NCI-H187 treated with DMSO at 0.1 percent for 48 hours (cell line): Measurements from ENCODE around the gene BCAT1.
"Not testable (repeated sequence)": the region's sequence is repeated elsewhere in the genome, so short reads cannot be mapped to it uniquely, and the experiment has no call there.

Source experiments
- DNase-seq: peaks from one replicate; lab custom pipeline; 2025; lab: John Stamatoyannopoulos, UW

BCAT1 gene

DNA sequence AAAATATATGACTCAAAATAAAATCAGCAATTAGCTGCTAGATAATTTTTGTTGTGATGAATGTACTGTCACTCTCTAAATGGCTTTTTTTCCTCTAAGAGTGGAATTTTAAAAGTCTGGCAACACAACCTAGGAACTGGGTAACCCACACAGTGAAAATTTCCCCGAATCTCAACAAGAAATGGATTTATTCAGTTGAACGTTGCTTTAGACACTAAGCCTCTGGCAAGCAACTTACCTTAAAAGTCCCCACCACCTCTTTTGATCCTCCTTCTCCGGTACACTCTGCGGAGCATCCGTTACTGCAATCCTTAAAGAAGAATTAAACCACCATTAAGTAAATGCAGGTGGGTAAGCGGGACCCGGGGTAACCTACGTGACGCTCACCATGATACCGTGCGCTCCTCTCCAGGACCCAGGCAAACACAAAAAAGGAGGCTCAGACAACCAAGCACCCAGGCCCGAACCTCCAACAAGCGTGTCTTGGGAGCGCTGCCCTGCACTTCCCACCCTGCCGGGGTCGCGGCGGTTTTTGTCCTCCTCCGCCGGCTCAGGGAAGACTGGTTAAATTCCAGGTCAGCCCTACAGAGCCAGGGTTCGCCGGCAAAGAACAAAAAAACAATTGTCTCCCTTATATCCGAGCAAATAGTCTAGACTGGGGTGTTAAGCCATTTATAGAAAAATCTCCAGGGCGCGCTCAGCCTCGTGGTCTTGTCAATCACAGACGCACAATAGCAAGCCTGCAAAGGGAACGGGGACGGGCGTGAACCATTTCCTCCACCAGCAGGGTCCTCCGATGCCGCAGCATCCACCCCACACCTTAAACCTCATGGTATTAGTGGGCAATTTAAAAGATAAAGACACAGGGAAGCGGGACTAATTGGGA, 47.1 kb downstream of the BCAT1 start:
- DNase-seq, result no peak

DNA sequence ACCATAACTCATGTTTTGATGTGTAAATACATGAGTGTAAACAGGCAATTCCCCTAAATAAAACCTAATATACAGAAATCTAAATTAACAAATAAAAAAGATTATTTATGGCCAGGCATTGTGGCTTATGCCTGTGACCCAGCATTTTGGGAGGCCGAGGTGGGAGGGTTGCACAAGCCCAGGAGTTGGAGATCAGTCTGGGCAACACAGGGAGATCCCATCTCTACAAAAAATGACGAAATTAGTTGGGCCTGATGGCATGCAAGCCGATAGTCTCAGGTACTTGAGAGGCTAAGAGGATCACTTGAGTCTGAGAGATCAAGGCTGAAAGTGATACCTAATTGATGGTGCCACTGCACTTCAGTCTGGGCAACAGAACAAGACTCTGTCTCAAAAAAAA, 48.7 kb downstream of the BCAT1 start:
- no peak for DNase-seq

GRCh38 chr12:24899503-24900075, 49.3 kb downstream of the BCAT1 start:
- no peak for DNase-seq

DNA sequence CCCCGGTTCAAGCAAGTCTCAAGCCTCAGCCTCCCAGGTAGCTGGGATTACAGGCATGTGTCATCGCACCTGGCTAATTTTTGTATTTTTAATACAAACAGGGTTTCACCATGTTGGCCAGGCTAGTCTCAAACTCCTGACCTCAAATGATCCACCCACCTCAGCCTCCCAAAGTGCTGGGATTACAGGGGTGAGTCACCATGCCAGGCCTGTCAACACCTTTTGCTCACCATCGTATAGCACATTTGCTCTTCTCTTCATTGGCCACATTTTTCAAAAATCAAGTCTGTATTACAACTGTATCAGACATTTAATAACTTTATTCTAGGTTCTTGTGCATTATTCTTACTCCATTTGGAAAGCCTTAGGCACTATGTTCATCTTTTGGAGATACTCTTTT, 50.3 kb downstream of the BCAT1 start:
- no peak for DNase-seq

DNA sequence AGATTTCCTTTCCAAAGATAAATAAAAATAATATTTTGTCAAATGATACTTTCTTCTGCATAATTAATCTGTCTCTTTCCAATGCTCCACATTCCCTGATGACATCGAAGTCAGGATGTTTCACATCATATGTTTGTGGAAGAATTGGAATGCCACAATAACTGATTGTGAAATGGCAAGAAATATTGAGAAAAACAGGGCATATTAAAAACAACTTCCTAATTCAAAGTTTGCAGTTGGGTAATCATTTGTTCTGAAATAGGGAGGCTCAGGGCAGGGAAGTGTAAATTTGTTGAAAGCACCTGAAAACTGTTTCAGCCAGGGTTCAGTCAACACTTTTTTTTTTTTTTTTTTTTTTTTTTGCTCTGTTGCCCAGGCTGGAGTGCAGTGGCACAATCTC, 50.7 kb downstream of the BCAT1 start:
- DNase-seq, result no peak

GRCh38 chr12:24896171-24896570, 52.7 kb downstream of the BCAT1 start:
- DNase-seq, result no peak

- DNase-seq, result no peak
Measured at GRCh38 chr12:24895612-24896011, 53.3 kb downstream of the BCAT1 start.

GRCh38 chr12:24894879-24895278, 54.0 kb downstream of the BCAT1 start:
- no peak for DNase-seq

- no peak for DNase-seq
Measured at GRCh38 chr12:24890048-24890803, 58.7 kb downstream of the BCAT1 start.

GRCh38 chr12:24889411-24889810, 59.5 kb downstream of the BCAT1 start:
- no peak for DNase-seq

DNA sequence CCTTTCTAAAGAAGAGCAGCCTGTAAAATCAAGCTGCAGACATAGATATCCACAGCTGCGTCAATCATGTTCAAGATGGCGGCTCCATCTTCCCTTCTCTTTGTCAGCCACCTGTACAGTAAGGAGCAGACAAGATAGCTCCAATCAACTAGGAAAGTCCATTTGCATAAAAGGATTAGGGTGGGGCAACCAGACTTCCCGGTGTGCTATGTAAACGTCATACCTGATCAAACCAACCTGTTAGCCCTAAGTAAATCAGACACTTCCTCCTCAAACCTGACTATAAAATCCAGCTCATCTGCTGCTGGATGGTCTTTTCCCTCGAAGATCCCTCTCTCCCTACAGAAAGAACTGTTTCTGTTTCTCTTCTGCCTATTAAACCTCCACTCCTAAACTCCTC, 60.1 kb downstream of the BCAT1 start:
- DNase-seq, result no peak

- no peak for DNase-seq
Measured at GRCh38 chr12:24884911-24885310, 64.0 kb downstream of the BCAT1 start.

DNA sequence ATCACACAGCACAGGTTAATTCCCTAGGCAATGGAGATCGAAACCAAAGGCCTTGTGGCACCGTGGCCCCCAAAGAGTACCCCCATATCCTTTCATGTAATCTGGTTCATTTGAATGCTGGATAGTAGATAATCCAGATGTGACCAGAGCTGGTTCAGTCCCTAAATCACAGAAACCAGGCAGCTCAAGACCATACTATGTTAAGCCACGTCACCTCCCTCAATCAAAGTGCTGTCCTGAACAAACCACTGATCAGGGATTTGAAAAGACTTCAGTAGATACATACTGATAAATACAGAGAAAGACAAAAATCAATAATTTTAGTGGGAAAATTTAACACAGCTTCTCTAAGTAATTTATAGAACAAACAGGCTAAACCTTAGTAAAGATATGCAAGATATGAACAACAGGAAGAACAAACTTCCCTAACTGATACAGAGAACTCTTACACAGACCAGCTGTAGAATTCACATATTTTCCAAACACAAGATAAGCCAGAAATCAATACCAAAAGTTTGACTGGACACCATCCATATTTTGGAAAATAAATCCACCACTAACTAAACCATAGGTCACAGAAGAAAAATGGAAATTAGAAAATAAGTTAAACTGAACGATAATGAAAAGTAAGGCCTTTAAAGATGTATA, 67.1 kb downstream of the BCAT1 start:
- DNase-seq, result no peak

DNA sequence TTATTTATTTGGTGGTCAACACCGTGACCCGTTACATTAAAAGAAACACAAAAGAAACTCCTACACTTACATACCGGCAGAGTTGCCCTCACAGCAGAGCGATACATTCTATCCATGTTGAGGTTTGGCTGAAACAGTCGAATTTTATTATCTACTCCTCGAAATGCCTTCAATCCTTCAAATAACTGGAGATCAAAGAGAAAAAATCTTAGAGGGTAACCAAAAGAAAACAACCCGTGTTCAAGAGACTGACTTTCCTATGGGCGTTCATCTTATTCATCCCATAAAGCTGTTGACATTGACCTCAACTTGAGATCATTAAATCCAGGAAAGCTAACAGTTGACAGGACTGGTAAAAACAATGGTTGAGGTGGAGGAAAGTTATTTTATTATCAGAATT, 67.7 kb downstream of the BCAT1 start:
- no peak for DNase-seq

GRCh38 chr12:24880732-24881131, 68.2 kb downstream of the BCAT1 start:
- DNase-seq, result no peak

GRCh38 chr12:24879644-24880043, 69.3 kb downstream of the BCAT1 start:
- DNase-seq, result no peak

DNA sequence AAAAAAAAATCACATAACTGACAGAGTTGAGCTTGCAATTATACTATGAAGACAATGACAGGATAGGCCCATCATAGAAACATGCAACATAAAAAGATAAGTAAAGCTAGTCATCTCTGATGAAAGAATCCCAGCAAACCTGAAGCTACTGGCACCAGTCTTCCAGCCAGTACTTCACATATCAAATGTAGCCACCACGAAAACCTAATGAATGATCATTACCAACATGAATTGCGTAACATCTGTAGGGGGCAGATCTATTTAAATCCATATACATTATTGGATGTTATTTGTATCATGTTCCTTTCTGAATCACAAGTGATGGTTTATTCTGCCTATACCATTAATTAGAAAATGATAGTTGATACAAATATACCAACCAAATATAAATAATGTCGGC, 73.9 kb downstream of the BCAT1 start:
- DNase-seq, result no peak

GRCh38 chr12:24872211-24872610, 76.7 kb downstream of the BCAT1 start:
- DNase-seq, result no peak

GRCh38 chr12:24866139-24866538, 82.8 kb downstream of the BCAT1 start:
- not testable (repeated sequence) for DNase-seq

- DNase-seq, result no peak
Measured at GRCh38 chr12:24864796-24865125, 84.1 kb downstream of the BCAT1 start.

- DNase-seq, result no peak
Measured at GRCh38 chr12:24861766-24862540, 86.9 kb downstream of the BCAT1 start.

DNA sequence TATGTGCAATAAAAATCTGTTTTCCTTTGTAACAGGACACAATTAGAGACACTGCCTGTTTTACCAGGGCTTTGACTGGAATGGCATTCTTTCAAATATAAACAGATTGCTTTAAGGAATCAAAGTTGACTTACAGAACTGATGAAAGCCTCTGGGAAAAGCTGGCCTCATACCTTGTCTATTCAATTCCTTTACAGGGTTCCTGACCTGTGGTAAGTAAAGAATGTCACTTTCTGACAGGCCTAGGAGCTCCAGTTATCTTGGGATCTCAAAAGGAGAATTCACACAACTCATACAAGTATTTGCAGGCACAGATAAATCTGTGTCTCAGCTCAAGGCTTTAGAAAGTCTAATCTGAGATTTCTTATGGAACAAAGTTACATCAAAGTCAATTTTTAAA, 88.4 kb downstream of the BCAT1 start:
- no peak for DNase-seq
